K562 (cell line): ENCODE measurements around the gene IRF2BP2. TPM values are rescaled to one million over a fixed set of nuclear protein-coding genes. Genes with fewer than 3 reads are reported as not detected.

Experiments used
- E2F6 ChIP-seq, 2 experiments: IDR thresholded peaks; 2 replicates each; pipeline ENCODE4 v1.6.1; 2011; ENCODE audit warnings: borderline replicate concordance in 1 of 2, control low read depth in 1 of 2, low read depth in 1 of 2, low read length in 1 of 2, mild to moderate bottlenecking in 1 of 2, mixed read lengths in 1 of 2, moderate library complexity in 1 of 2; ENCODE audit not compliant: insufficient read depth in 1 of 2, insufficient read length in 1 of 2, poor library complexity in 1 of 2, severe bottlenecking in 1 of 2; ENCODE audit errors: extremely low read depth in 1 of 2
- MAX ChIP-seq: sonication (generic); formaldehyde crosslinking; IDR thresholded peaks from 2 replicates; pipeline ENCODE4 v1.9.0; 2022; ENCODE audit warnings: mild to moderate bottlenecking, missing genetic modification reagents
- TCF3 ChIP-seq: sonication (generic); formaldehyde crosslinking; IDR thresholded peaks from 2 replicates; pipeline ENCODE4 v1.4.0; 2020; ENCODE audit warnings: mild to moderate bottlenecking, missing genetic modification reagents
- THRA ChIP-seq: fragments of 450-650 bp; IDR thresholded peaks from 2 replicates; pipeline ENCODE4 v1.6.1; 2017; ENCODE audit warnings: mild to moderate bottlenecking, moderate library complexity
- YY1 ChIP-seq, 3 experiments: IDR thresholded peaks; 2 replicates each; pipeline ENCODE4 v1.6.1; 2011; ENCODE audit warnings: low read length in 2 of 3, mild to moderate bottlenecking in 2 of 3, moderate library complexity in 2 of 3, borderline replicate concordance in 1 of 3, control low read depth in 1 of 3, low read depth in 1 of 3; ENCODE audit not compliant: insufficient read depth in 3 of 3, insufficient replicate concordance in 2 of 3, control insufficient read depth in 1 of 3, insufficient read length in 1 of 3; ENCODE audit errors: extremely low read depth in 1 of 3
- ZBTB40 ChIP-seq, 2 experiments: fragments of 450-650 bp in 1 of 2; sonication (generic) in 1 of 2; formaldehyde crosslinking in 1 of 2; IDR thresholded peaks; 2 replicates each; pipeline versions ENCODE4 v1.7.1 to v1.9.0; 2016 to 2022; ENCODE audit warnings: inconsistent platforms in 1 of 2, mild to moderate bottlenecking in 1 of 2, missing genetic modification reagents in 1 of 2
- ZBTB49 ChIP-seq: sonication (generic); formaldehyde crosslinking; IDR thresholded peaks from 2 replicates; pipeline ENCODE4 v1.8.0; 2022; ENCODE audit warnings: missing genetic modification reagents, mild to moderate bottlenecking, borderline replicate concordance
- ZC3H8 ChIP-seq: fragments of 450-650 bp; IDR thresholded peaks from 2 replicates; pipeline ENCODE4 v1.6.1; 2017
- ZNF408 ChIP-seq: fragments of 250-450 bp; sonication (Bioruptor Pico); IDR thresholded peaks from 2 replicates; pipeline ENCODE4 v1.4.0; 2020; ENCODE audit warnings: low read depth, mild to moderate bottlenecking, moderate library complexity
- polyA plus RNA-seq, 8 experiments: library from polyadenylated mRNA; depleted of rRNA in 4 of 8; stranded (reverse) in 5 of 8; unstranded in 3 of 8; fragments of >200 nt; fragmentation: Nextera tagmentation in 2 of 8; fragmentation: Illumina TruSeq in 1 of 8; extraction: Ambion mirVana in 2 of 8; extraction: Trizol in 1 of 8; gene quantifications; 2 replicates each; pipeline versions ENCODE4 v1.2.1 to v1.2.3, GENCODE V29; 2011 to 2014; ENCODE audit warnings: inconsistent platforms in 1 of 8, missing spikeins in 1 of 8
- total RNA-seq, 7 experiments: library from RNA; depleted of rRNA in 6 of 7; stranded (reverse); fragments of >200 nt in 6 of 7; fragmentation: Illumina TruSeq in 2 of 7; extraction: Trizol in 2 of 7; gene quantifications; 2 replicates each; pipeline versions ENCODE4 v1.2.1 to v1.2.3, GENCODE V29; 2011 to 2021; ENCODE audit warnings: low replicate concordance in 1 of 7

Gene IRF2BP2
- total and polyA plus RNA-seq, 9 of the 15 experiments (the other 6 are each of a cell fraction or from before 2014, with no cell fraction given): 7.7 to 68.6 (median 22.1) TPM

- no peak for TF ChIP-seq ZBTB40 (IDR thresholded peaks at IDR 0.05)
- no peak for TF ChIP-seq ZBTB40 (CRISPR knock-in tag; IDR thresholded peaks at IDR 0.05)
- TF ChIP-seq YY1 (IDR thresholded peaks at IDR 0.05; ENCODE audit: borderline replicate concordance in 1 of 3, control insufficient read depth in 1 of 3, extremely low read depth in 1 of 3, insufficient read depth in 3 of 3, insufficient read length in 1 of 3, insufficient replicate concordance in 2 of 3, low read depth in 1 of 3, low read length in 2 of 3): peak in 1 of 3 experiments; percentile 45
- peak; percentile 76 to 77 for TF ChIP-seq E2F6 (IDR thresholded peaks at IDR 0.05; ENCODE audit: borderline replicate concordance in 1 of 2, extremely low read depth in 1 of 2, insufficient read depth in 1 of 2, insufficient read length in 1 of 2, low read depth in 1 of 2, low read length in 1 of 2, poor library complexity in 1 of 2, severe bottlenecking in 1 of 2)
- peak; percentile 32; the same call in 1 of the 2 replicates for TF ChIP-seq TCF3 (CRISPR knock-in tag)
- TF ChIP-seq THRA: no peak
- TF ChIP-seq MAX (CRISPR knock-in tag): peak; percentile 76
- TF ChIP-seq ZBTB49: no peak
- TF ChIP-seq ZC3H8: no peak
- TF ChIP-seq ZNF408: no peak
Observed at GRCh38 chr1:234554698-234555311, 55.2 kb downstream of the IRF2BP2 start (continued).
